ENCODE data around the gene P2RY1.

The P2RY1 gene

DNA sequence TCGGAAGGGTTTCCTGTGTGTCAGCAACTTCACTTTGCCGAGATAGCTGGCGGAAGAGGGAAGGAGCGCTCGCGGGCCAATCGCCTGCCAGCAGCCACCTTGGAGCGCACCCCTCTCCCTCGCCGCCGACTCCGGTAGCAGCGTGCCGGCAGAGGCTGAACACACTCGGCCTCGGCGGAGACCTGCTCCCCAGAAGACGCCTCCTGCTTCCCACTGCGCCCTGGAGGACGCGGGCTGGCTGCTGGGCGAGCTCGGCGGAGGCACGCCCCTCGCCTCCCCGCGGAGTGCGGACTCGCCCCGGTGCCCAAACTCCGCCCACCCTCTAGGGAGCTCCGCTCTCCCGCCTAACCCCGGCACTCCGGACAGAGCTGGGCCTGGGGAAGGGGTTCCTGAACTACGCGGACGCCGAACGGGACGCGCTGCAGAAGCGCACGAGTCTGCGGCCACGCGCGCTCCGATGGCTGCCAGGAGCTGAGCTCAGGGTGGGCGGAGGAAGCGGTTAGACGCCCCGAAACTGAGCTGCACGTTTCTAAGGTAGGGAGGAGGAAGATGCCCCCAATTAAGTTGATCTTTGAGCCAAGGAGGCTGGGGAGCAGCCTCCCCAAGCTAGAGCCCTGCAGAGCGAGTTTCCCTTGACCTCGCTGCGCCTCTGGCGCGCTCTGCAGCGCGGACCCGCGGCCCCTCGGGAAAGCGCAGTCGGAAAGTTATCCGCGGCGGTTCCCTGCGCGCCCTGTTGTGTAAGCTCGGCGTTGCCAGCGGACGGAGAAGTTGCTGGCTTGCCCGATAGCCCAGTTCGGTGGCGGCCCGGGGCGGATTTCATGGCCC lies at the start of gene P2RY1:
Gene P2RY1 (plus strand): TSS at position 356 of the 825 bp plus-strand sequence. CDS start 652 bp downstream, outside the sequence.
- DNase-seq: no peak

DNA sequence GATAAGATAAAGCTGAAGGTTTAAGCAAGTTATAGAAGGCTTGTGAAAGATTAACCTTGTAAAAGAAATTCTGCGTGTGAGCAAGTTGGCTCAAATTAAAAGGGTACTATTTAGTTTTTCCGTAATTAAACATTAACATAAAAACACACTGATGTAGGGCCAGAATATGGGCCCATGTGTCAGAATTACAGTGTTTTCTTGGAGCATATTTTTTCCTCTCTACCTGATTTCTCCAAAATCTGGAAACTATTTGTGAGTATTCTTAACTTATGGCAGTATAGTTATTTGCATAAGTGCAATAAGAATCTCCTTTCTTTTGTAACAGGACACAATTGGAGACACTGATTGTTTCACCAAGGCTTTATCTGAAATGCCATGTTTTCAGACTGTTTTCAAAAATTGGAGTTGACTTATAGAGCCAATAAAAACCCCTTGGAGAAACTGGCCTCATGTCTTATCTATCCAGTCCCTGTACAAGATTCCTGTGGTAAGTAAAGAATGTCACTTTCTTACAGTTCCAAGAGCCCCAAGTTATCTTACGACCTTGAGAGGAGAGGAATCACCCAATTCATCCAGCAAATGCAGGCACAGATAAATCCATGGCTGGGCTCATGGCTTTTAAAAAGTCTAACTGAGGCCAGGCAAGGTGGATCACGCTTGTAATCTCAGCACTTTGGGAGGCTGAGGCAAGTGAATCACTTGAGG lies 47.8 kb upstream of the P2RY1 start:
- no peak for DNase-seq

GRCh38 chr3:152790651-152791387 lies 44.1 kb upstream of the P2RY1 start:
- no peak for DNase-seq

GRCh38 chr3:152793969-152794368 lies 41.0 kb upstream of the P2RY1 start:
- DNase-seq: no peak

DNA sequence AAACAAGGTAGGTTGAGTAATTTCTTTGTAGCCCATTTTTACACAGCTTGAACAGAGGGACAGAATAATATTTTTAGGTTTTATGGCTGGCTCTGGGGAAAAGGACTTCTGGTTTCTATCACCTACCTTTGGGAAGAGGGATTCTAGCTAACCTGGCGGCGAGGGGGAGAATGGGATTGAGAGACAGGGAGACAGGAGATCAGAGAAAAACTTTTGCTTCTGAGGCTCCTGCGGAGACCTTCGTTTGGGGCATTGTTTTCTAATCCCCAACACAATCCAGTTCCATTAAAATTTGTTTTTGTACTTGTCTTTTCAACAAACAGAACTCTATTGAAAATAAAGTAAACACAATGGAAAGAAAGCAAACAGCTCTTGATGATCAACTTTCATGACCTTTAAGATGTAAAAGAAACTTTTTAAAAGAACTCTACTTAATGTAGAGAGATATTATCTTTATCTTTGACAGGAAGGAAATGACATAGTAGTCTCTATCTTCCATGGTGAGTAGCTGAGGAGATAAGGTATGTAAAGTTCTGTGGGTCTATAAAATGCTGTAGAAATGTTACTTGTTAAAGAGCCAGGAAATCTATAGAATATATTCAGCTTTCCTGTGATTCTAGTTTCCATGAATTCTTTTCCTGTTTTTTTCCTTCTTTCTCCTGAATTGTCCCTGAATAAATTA lies 37.0 kb upstream of the P2RY1 start:
- DNase-seq: no peak

DNA sequence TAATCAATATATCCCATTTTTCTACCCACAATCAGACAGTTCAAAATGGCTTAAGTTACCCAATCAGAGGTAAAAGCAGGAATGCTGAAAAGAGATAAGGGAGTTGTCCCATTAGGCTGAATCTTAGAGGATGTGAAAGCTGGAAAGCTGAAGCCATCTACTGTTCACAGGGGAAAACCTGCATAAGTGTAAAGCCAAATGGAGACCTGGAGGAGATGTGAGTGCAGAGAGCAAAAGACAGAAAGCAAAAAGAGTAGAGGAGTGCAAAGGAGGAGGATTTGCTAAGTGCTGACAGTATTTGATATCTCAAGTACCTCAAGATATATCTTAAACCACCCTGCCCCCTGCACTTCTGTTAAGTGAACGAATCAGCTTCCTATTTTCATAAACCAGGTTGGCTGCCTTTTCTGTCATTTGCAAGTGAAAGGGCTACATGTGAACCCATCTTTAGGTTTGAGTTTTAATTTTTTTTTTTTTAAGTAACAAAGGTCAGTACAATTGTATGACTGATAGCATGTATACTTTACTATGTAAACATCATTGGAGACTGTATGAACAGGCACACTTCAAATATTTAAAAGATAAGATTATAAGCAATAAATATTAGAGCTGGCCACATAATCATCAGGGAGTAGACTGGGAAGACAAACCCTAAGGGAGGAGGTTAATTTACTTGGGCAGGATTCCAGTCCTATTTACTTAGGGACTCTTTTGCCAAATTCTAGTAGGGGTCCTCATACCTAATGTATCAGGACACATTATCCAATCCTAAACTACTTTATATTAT lies 22.8 kb upstream of the P2RY1 start:
- no peak for DNase-seq

DNA sequence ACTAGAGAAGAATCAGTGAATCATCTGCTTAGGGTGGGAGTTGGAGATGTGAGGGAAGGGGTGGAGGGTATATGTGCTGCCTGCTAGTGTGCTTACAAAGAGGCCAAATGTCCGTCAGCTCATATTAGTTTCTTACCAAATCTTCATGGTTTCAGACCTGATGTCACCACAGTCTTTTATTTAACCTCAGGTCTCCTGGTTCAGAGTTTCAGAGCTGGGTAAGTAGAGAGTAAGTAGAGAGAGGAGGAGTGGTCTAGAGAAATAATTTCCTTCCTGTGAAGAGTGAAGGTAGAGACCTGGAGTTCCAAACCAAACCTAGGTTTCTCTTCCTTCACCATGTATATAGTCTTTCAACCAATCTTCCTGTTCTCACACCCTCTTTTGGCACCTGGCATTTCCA lies 17.5 kb upstream of the P2RY1 start:
- no peak for DNase-seq

DNA sequence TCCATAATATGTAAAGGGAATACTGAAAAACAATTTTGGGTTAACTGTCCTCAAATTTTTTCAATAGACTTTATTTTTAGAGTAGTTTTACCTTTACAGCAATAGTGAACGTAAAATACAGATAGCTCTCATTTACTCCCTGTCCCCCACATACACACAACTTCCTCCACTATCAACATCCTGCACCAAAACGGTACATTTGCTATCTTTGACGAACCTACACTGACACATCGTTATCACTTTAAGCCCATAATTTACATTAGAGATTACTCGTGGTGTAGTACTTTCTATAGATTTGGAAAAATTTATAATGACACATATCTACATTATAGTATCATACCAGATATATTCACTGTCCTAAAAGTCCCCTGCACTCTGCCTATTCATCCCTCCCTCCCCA lies 16.9 kb upstream of the P2RY1 start:
- no peak for DNase-seq

GRCh38 chr3:152823173-152823572 lies 11.8 kb upstream of the P2RY1 start:
- DNase-seq: no peak

GRCh38 chr3:152823781-152824180 lies 11.2 kb upstream of the P2RY1 start:
- no peak for DNase-seq

DNA sequence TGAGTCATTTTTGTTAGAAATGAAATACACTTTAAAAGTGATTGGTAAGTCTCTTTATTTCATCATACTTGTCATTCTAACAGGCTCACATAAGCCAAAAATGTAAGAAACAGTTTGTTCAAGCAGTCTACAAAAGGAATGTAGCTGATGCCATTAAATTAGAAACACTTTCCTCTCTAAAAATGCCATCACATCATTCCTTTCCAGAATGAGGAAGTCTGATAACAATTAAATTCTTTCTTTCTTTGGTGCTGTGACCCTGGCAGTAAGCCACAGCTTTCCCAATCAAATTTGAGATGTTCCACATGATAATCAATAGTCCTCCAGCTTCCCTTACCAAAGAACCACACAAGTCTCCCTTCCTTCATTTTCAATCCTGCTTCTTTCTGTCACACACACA lies 9.4 kb upstream of the P2RY1 start:
- no peak for DNase-seq

DNA sequence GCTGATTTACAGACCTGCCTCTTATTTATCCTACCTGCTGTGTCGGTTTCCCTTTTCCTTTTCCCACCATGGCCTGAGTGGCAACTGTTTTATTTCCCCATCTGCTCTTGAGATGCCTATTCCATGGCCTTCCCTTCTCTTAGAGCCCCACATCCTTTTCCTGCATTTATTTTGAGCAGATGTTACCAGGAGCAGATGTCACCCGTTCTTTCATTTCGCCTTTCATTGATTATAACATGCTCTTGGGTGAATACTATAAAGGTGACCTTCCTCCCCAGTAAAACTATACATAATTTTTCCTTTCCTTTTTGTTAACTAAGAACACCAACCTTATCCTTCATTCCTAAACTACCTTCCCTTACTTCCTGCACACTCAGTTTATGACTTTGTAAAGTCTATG lies 8.5 kb upstream of the P2RY1 start:
- DNase-seq: no peak

GRCh38 chr3:152827313-152827712 lies 7.6 kb upstream of the P2RY1 start:
- no peak for DNase-seq

- DNase-seq: no peak
Observed at GRCh38 chr3:152828075-152828840, 6.7 kb upstream of the P2RY1 start.

DNA sequence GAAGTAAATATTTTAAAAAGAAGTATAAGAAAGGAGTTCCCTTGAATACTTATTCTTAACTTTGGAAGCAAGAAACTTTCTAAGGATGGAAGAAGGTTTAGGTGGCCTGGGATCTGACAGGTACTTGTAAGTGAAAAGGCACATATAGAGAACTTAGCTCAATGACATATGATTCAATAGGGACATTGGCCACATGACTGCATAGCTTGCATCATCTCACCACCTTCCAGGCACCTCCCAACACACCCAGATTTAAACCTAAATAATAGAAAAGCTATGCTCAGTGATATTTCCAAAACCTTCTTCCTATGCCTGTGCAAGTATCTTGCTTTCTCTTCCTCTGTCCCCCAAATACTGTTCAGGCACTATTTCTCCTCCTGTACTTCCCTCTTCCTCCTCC lies 4.7 kb upstream of the P2RY1 start:
- DNase-seq: no peak

DNA sequence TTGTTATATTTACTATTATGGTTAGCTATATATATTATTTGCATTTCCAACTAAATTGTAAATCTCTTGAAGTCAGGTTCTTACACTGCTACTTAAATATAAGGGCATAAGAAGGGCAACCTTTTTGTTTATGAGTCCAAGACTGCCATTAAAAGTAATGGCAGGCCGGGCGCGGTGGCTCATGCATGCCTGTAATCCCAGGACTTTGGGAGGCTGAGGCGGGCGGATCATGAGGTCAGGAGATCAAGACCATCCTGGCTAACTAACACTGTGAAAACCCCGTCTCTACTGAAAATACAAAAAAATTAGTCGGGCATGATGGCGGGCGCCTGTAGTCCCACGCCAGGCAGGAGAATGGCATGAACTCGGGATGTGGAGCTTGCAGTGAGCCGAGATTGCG lies 2.9 kb upstream of the P2RY1 start:
- DNase-seq: no peak

- no peak for DNase-seq
Observed at GRCh38 chr3:152833089-152833488, 1.8 kb upstream of the P2RY1 start.

- no peak for DNase-seq
Observed at GRCh38 chr3:152834191-152834775, 648 bp upstream of the P2RY1 start.

DNA sequence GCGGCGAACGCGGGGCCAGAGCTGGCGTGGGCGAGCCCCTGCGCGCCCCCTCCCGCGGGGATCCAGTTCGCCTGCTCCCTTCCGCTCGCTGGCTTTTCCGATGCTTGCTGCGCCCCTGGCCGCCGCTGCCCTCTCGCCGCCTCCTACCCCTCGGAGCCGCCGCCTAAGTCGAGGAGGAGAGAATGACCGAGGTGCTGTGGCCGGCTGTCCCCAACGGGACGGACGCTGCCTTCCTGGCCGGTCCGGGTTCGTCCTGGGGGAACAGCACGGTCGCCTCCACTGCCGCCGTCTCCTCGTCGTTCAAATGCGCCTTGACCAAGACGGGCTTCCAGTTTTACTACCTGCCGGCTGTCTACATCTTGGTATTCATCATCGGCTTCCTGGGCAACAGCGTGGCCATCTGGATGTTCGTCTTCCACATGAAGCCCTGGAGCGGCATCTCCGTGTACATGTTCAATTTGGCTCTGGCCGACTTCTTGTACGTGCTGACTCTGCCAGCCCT lies 721 bp downstream of the P2RY1 start:
- DNase-seq: no peak

GRCh38 chr3:152836269-152836668 lies 1.3 kb downstream of the P2RY1 start:
- no peak for DNase-seq

GRCh38 chr3:152839511-152839910 lies 4.6 kb downstream of the P2RY1 start:
- DNase-seq: no peak
